Measurements from ENCODE around the gene RGMA. TPM values are rescaled to one million over a fixed set of nuclear protein-coding genes. Genes with fewer than 3 reads are reported as not detected.

Gene RGMA
- total RNA-seq, 4 donors from 2014 or later = 28.2 to 110 (median 45.6) TPM

DNA sequence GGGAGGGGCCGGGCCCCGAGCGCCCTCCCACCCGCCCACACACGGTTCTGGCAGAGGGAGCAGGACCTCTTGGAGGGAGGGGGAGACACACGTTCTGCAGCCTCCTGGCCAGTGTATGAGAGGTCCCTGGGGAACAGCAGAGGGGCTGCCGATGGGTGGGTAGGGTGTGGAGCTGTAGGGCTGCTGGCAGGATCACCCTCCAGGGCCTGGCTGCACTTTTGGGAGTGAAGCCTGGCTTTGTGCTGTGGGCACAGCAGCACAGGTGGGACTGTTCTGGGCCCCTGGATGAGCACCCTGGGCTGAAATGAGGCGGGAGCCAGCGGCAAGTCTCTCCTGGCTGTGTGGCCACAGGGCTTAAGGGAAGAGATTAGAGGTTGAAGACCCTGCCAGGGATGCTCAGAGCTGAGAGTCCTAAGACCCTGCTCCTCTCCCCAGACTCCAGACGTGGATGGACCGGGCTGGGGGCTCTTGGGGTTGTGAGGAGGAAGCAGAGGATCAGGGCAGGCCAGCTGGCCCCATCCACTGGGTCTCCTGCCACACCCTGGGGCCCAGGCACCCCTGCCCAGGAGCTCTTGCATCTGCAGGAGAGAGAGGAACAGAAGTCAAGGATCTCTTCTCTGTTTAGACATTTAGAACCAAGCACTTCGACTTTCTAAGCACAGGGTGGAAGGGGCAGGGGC, 45.2 kb downstream of the RGMA start:
- Histone ChIP-seq H3K27ac (no peak overlapping the region), H3K36me3 (peaks cover 0 to 80% (median 0%) of the 10 kb centered on the region in 3 donors), H3K4me1 (peaks cover 0 to 25% (median 0%) of the 10 kb centered on the region in 4 donors), H3K9me3 (peaks cover 0 to 14% (median 0%) of the 10 kb centered on the region in 4 donors), H3K27me3 (no peaks in the 10 kb centered on the region), H3K4me3 (no peak overlapping the region)
- WGBS, 2 donors = 50 to 55% methylated on average over 10 to 12 of the region's 12 CpGs
- TF ChIP-seq, protein P1, sequence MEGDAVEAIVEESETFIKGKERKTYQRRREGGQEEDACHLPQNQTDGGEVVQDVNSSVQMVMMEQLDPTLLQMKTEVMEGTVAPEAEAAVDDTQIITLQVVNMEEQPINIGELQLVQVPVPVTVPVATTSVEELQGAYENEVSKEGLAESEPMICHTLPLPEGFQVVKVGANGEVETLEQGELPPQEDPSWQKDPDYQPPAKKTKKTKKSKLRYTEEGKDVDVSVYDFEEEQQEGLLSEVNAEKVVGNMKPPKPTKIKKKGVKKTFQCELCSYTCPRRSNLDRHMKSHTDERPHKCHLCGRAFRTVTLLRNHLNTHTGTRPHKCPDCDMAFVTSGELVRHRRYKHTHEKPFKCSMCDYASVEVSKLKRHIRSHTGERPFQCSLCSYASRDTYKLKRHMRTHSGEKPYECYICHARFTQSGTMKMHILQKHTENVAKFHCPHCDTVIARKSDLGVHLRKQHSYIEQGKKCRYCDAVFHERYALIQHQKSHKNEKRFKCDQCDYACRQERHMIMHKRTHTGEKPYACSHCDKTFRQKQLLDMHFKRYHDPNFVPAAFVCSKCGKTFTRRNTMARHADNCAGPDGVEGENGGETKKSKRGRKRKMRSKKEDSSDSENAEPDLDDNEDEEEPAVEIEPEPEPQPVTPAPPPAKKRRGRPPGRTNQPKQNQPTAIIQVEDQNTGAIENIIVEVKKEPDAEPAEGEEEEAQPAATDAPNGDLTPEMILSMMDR (IDR thresholded peaks at IDR 0.05) = no peak
- no peak for TF ChIP-seq POLR2A (IDR thresholded peaks at IDR 0.05)
- no peak for TF ChIP-seq EP300 (IDR thresholded peaks at IDR 0.05)
- no peak for DNase-seq (ENCODE audit: low spot score in 2 of 2)

DNA sequence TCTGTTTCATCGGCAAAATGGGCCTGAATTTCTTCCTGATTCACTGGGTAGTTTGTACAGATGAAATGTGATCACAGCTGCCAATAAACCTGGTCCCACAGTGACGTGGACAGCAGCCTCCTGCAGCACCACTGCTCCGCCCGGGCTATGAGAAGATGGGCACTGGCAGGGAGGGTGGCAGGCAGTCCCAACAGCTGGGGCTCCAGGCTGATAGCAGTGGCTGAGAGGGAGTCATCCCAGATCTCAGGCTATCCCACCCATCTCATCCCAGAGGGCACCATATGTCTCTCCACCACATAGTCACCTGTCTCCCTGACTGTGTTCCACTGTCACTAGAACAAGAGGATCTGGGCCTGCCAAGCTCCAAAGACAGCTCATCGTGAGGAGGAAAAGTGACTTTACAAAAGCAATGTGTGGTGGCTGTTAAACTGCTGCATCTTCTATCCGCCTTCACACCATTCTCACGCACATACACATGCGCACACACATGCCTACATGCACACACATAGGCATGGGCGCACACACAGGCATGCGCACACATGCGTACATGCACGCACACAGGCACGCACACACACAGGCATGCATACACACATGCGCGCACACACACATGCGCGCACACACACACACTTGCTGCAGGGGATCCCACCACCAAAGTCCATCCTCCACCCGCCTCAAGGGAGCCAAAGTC, 46.2 kb downstream of the RGMA start:
- WGBS, 2 donors = 89 to 91% methylated on average over 18 of the region's 18 CpGs
- peaks cover 0 to 70% (median 0%) of the 10 kb centered on the region in 3 donors for H3K36me3 ChIP-seq
- H3K27ac ChIP-seq = no peak overlapping the region
- DNase-seq (ENCODE audit: low spot score in 2 of 2) = no peak
- TF ChIP-seq POLR2A (IDR thresholded peaks at IDR 0.05) (no peak), EP300 (IDR thresholded peaks at IDR 0.05) (no peak)
- TF ChIP-seq, protein P1 (IDR thresholded peaks at IDR 0.05) = no peak
- no peak overlapping the region for H3K4me3 ChIP-seq
- H3K4me1 ChIP-seq = peaks cover 0 to 19% (median 3%) of the 10 kb centered on the region in 4 donors
- no peaks in the 10 kb centered on the region for H3K27me3 ChIP-seq
- peaks cover 0 to 14% (median 0%) of the 10 kb centered on the region in 4 donors for H3K9me3 ChIP-seq

DNA sequence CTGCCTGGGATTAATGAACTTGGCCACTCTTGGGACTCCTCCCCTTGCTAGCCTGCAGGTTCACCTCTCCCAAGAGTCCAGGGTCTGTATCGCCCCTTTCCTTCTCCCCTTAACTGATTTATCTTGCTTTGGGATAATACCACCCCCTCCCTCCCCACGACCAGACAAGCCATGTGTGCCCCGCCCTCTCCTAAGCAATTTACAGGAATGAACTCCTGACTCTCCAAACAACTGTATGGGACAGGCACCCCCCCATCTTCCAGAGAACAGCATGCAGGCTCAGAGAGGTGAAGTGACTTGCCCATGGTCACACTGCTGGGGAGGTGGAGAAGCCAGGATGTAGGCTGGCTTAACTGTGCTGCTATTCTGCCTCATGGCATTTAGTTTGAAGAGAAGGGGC, 46.8 kb downstream of the RGMA start:
- no peak overlapping the region for H3K4me3 ChIP-seq
- H3K9me3 ChIP-seq = peaks cover 0 to 14% (median 0%) of the 10 kb centered on the region in 4 donors
- no peak overlapping the region for H3K27ac ChIP-seq
- H3K4me1 ChIP-seq = peaks cover 0 to 22% (median 9%) of the 10 kb centered on the region in 4 donors
- 62 to 75% methylated on average over 3 of the region's 3 CpGs for WGBS, 2 donors
- H3K27me3 ChIP-seq = no peaks in the 10 kb centered on the region
- peaks cover 0 to 64% (median 0%) of the 10 kb centered on the region in 3 donors for H3K36me3 ChIP-seq
- TF ChIP-seq EP300 (IDR thresholded peaks at IDR 0.05) = no peak
- TF ChIP-seq POLR2A (IDR thresholded peaks at IDR 0.05) = no peak
- TF ChIP-seq, protein P1 (IDR thresholded peaks at IDR 0.05) = no peak
- DNase-seq (ENCODE audit: low spot score in 2 of 2) = no peak

DNA sequence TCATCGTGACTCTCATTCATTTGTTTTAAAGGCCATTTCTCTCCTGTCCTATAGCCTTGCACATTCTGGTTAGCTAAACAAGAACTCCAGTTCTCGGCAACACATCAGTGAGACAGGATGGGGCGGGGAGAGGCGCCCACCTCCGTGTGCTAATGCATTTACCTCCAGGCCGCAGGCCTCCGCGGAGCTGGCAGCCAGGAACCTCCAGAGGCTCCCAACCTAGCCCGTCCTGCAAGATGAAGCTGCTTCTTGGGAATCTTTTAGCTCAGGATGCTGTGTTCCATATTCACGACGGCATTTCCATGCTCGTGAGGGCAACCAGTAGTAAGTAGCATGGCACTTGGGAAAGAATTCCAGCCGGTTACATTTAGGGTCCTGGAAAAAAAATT, 47.9 kb downstream of the RGMA start:
- H3K4me3 ChIP-seq = no peak overlapping the region
- TF ChIP-seq, protein P1 (IDR thresholded peaks at IDR 0.05) = no peak
- TF ChIP-seq EP300 (IDR thresholded peaks at IDR 0.05) = no peak
- no peak for TF ChIP-seq POLR2A (IDR thresholded peaks at IDR 0.05)
- H3K27me3 ChIP-seq = no peaks in the 10 kb centered on the region
- peaks cover 0 to 53% (median 0%) of the 10 kb centered on the region in 3 donors for H3K36me3 ChIP-seq
- whole genome bisulfite sequencing, 2 donors = 89 to 90% methylated on average over 13 of the region's 13 CpGs
- peaks cover 0 to 5% (median 0%) of the 10 kb centered on the region in 4 donors for H3K9me3 ChIP-seq
- DNase-seq (ENCODE audit: low spot score in 2 of 2) = no peak
- peaks cover 0 to 33% (median 13%) of the 10 kb centered on the region in 4 donors for H3K4me1 ChIP-seq
- no peak overlapping the region for H3K27ac ChIP-seq

Data from tibial nerve (tissue), 4 donors.